HG02973 (cell line): ENCODE data around the gene BANK1.
A peak's percentile ranks its signal among the peaks of the same experiment; 100 is the strongest.

Experiments used
- ATAC-seq: cut with Tn5 transposase; IDR thresholded peaks from one replicate; pipeline ENCODE4 v1.9.1; 2021; ENCODE audit warnings: moderate library complexity; ENCODE audit not compliant: unreplicated experiment

BANK1 gene, protein sequence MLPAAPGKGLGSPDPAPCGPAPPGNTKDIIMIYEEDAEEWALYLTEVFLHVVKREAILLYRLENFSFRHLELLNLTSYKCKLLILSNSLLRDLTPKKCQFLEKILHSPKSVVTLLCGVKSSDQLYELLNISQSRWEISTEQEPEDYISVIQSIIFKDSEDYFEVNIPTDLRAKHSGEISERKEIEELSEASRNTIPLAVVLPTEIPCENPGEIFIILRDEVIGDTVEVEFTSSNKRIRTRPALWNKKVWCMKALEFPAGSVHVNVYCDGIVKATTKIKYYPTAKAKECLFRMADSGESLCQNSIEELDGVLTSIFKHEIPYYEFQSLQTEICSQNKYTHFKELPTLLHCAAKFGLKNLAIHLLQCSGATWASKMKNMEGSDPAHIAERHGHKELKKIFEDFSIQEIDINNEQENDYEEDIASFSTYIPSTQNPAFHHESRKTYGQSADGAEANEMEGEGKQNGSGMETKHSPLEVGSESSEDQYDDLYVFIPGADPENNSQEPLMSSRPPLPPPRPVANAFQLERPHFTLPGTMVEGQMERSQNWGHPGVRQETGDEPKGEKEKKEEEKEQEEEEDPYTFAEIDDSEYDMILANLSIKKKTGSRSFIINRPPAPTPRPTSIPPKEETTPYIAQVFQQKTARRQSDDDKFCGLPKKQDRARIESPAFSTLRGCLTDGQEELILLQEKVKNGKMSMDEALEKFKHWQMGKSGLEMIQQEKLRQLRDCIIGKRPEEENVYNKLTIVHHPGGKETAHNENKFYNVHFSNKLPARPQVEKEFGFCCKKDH

DNA sequence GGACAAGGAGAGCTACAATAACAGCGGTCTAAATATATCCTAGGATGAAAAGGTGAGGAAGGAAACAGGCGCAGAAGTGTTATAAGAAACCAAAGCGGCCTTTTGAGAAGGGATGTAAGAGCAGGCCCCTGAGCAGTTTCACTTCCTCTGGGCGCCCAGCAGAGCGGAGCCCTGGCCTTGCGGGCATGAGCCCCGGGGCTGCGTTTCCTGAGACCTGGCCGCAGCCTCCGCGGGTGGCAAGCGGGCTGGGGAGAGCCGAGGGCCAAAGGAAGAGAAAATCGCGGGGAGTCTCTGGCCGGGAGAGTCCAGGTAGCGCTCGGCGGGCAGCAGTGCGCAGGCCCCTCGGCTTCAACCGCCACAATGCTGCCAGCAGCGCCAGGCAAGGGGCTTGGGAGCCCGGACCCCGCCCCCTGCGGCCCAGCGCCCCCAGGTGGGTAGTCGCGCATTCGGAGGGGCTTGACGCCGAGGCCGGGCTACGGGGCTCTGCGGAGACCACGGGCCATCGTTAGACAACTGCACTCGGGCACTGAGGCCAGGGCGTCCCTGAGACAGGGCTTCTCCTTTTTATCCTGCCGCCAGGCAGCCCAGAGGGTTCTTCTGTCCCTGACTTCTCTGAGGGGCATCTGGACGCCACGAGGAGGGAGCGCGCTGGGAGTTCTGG lies at the start of gene BANK1:
Gene BANK1 (plus strand): TSS at position 210 of the 661 bp plus-strand sequence. CDS start 151 bp downstream, at position 361.
- ATAC-seq, result peak; percentile 100

- no peak for ATAC-seq
These were observed 36.8 kb upstream of the BANK1 start for GRCh38 chr4:101753721-101754120.

DNA sequence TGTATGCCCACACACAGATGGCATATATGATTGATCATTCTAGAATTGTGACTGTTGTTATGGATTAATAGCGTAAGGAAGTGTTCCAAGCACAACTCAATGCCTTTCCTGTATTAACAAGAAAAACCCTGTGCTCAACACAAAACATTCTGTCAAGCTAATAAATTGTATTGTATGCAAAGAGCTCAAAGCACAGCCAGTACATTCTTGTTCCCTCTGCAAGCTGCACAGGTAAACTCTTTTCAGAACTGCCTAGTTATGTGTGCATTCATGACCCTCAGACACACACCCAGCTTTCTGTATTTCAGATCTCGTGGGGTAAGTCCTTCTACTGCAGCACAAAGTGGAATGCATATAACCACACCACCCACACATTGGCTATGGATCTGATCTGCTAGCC lies 34.3 kb upstream of the BANK1 start:
- no peak for ATAC-seq

GRCh38 chr4:101761405-101761804 lies 29.1 kb upstream of the BANK1 start:
- ATAC-seq, result no peak

DNA sequence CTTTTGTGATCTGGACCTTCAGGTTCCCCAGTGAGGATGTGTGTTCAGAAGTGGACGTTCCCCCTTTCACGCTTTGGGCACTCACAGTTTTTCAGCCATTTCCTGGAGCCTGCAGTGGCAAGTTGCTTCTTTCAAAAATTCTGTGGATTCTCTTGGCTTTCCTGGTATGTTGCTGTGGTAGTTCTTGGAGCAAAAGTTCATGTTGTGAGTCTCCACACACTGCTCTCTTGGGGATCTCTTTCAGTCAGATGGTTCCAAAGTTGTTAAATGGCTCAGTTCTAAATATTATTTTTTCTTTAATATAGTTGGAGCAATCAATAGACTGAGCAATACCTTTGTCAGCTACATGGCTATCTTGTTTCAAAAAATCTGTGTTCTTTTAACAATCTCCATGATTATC lies 28.5 kb upstream of the BANK1 start:
- ATAC-seq, result no peak

DNA sequence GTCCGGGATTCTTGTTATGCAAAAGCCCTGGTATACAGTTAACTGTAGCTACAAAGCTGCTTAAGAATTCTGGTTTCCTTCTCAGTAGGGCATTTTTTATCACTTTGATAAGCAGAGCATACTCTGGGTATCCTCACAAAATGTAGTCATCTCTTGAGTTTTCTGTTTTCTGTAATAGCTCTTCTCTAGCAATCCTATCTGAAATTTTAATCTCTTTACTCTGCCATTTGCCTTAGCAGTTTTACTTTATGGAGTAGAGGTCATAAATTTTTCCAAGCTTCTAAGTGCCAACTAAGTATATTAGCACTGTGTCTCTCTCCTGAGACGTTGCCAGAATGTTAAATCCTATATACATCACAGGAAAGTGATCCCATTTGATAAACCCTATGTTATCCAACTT lies 28.0 kb upstream of the BANK1 start:
- ATAC-seq, result no peak

DNA sequence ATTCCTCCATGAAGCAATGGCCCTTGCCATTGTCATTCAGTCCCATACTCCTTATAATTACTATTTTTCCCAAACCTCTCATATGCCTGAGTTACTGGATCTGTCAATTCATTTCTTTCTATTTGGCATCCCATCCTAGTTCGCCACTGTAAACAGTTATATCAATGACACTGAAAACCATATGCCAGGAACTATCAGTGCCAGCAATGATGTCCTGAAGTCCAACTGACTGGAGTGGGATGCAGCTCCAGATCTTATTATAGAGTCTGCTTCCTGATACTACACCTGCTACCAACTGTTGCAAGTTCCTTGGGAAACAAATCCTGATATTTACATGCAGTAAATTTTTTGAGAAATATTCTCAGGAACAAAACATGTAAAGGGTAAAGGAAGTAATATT lies 27.0 kb upstream of the BANK1 start:
- ATAC-seq, result no peak

- ATAC-seq, result no peak
These were observed 15.7 kb upstream of the BANK1 start for GRCh38 chr4:101774807-101775206.

GRCh38 chr4:101777431-101777830 lies 13.1 kb upstream of the BANK1 start:
- no peak for ATAC-seq

GRCh38 chr4:101780284-101780683 lies 10.2 kb upstream of the BANK1 start:
- no peak for ATAC-seq

DNA sequence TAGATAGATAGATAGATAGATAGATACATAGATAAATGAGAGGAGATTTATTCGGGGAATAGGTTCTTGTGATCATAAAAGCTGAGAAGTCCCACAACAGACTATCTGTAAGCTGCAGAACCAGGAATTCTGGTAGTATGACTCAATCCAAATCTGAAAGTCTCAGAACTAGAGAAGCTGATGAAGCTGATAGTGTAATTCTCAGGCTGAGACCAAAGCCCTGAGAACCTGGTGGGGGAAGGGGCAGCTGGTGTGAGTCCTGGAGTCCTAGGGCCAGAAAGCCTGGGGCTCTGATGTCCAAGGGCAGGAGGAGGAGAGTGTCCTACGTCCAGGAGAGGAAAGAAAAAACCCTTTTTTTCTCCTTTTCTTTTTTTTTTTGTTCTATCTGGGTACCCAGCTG lies 8.0 kb upstream of the BANK1 start:
- no peak for ATAC-seq

GRCh38 chr4:101784957-101785356 lies 5.6 kb upstream of the BANK1 start:
- ATAC-seq, result no peak

- no peak for ATAC-seq
These were observed 5.0 kb upstream of the BANK1 start for GRCh38 chr4:101785486-101785885.

DNA sequence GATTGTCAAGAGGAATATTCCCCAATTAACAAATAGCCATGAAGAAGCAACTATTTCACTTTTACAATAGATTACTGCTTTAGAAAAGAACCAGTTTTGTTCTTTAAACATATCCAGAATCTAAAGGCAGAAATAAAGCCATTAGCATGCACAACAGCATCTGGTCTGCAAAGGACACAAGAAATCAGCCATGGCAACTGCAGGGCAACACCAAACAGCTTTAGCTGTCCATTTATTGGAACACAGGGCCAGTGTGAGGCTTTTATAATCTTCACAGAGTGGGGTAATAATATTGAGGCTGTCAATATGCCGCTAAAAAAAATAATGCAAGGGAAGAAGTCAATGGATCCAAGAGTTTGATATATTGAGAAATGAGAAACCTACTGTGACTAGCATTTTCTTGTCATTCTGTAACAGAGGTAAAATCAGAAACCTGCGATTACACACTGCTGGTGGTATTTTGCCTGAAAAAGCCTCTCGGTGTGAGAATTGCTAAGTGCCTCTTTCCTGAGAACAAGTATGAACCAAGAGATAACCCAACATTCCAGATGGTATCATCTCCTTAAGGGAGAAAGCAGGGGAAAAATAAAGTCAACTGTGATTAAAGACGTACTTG lies 2.7 kb upstream of the BANK1 start:
- ATAC-seq, result no peak

DNA sequence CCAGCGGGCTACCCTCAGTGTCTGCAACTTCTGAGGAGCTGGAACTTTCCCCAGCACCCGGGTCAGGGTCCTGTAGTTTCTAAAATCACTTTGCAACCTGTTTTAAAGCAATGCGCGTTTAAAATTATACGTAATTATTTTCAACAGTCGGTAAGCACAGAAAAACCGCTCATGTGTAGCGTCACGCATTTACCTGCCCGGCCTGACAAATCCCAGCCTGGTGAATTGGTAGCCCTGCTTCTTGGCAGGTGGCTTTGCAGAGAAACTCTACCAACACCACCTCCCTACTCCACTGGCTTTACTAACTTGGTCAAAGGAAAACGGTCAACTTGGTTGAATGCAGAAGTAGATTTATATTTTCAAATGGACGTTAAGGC lies 640 bp downstream of the BANK1 start:
- ATAC-seq, result peak; percentile 9

GRCh38 chr4:101792056-101792590 lies 1.6 kb downstream of the BANK1 start:
- ATAC-seq, result no peak

DNA sequence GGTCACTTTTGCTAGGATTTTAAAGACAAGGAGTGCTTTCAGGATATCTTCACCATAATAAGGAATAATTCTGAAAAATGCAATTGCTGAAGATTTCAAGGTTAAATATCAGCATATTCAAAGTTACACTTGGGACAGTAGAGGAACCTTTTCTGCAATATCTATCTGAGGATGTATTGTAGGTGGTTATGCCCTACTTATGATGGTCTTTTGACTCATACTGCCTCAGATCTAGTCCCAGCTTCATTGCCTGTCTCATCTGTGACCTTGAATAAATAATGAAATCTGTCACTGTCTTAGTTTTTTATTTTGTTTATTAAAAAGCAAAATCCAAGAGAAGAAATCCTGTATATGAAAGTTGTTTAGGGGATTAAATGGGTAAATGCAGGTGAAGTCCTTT lies 2.9 kb downstream of the BANK1 start:
- ATAC-seq, result no peak

- ATAC-seq, result no peak
These were observed 4.3 kb downstream of the BANK1 start for GRCh38 chr4:101794806-101795205.

DNA sequence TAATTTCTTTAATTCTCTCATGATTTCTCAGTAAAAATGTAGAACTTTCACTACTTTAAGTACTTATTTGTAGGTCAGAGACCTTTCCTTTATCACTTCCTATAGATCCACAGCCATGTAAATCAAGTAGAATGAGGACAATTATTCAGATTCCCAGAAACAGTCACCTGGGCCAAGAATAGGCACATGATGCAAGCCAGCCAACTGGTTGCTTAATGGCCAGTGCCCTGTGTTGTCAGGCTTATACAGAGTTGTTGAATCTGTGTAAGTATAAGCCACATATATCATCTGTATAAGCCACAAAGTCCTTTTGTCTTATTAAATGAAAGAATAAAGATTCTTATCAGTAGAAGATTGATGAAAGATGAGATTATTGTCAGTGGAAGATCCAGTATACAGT lies 5.2 kb downstream of the BANK1 start:
- no peak for ATAC-seq

GRCh38 chr4:101801958-101802357 lies 11.4 kb downstream of the BANK1 start:
- ATAC-seq, result no peak

DNA sequence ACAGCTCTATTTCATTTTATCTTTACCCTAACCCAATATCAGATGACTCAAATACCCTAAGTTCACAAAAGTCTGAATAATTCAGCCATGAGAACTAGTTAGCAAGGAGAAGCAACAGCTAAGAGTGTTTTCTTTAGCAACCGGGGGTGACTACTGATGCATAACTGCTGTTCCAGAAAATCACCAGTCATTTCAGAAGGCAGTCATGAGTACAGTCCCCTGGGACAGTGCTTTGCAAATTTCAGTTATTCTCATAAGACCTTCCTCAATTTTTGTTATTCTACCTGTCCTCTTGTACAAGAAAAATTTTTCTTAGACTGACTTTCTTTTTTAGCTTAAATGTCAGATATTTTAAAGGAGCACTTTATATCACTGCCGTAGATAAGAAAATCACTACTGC lies 16.4 kb downstream of the BANK1 start:
- ATAC-seq, result peak; percentile 97
